IMR-90 (cell line): Measurements from ENCODE around the gene NEK8. TPM values are rescaled to one million over a fixed set of nuclear protein-coding genes. Genes with fewer than 3 reads are reported as not detected.
A peak's percentile ranks its signal among the peaks of the same experiment; 100 is the strongest.

ENCODE experiments used
- ATAC-seq: fragments of 200-7000 bp; cut with Tn5 transposase; 2 replicates; pipeline ENCODE4 v1.9.1; 2020; ENCODE audit warnings: low read depth, mild to moderate bottlenecking, moderate library complexity
- BruUV-seq: library from RNA; stranded (reverse); fragments of 400-500 nt; replicated peaks from 2 replicates; lab custom pipeline; 2021; lab: Mats Ljungman, UMichigan
- CTCF ChIA-PET: fragments of 300-600 bp; formaldehyde crosslinking; extraction: SDS; loops from one replicate; lab custom pipeline; 2021; ENCODE audit warnings: antibody characterized with exemption; lab: Yijun Ruan, JAX
- POLR2A ChIA-PET: fragments of 300-600 bp; sonication (Branson Sonifier 250); formaldehyde crosslinking; loops from one replicate; lab custom pipeline; 2022; ENCODE audit warnings: antibody characterized with exemption; ENCODE audit not compliant: unreplicated experiment; lab: Charles Lee
- DNase-seq: peaks from one replicate; pipeline ENCODE4 v3.0.0; 2013
- H2AFZ ChIP-seq: replicated peaks from 2 replicates; pipeline ENCODE3; 2013; ENCODE audit warnings: low read length, mild to moderate bottlenecking; ENCODE audit not compliant: poor library complexity
- H2AK5ac ChIP-seq: 2 replicates; pipeline ENCODE4 v1.6.1; 2013; ENCODE audit warnings: low read depth, low read length, inconsistent platforms
- H2AK9ac ChIP-seq: replicated peaks from 2 replicates; pipeline ENCODE3; 2013; ENCODE audit warnings: mild to moderate bottlenecking, low read depth, low read length, moderate library complexity; ENCODE audit not compliant: poor library complexity
- H2BK120ac ChIP-seq: 2 replicates; pipeline ENCODE4 v1.6.1; 2013; ENCODE audit warnings: low read depth, low read length, inconsistent platforms
- H2BK15ac ChIP-seq: 3 replicates; pipeline ENCODE4 v1.6.1; 2013; ENCODE audit warnings: low read depth, low read length, inconsistent platforms
- H2BK20ac ChIP-seq: 2 replicates; pipeline ENCODE4 v1.6.1; 2013; ENCODE audit warnings: low read depth, mild to moderate bottlenecking, inconsistent platforms, low read length, moderate library complexity
- H2BK5ac ChIP-seq: 2 replicates; pipeline ENCODE4 v1.6.1; 2013; ENCODE audit warnings: mild to moderate bottlenecking, low read depth, low read length, inconsistent platforms; ENCODE audit not compliant: poor library complexity, severe bottlenecking
- H3K14ac ChIP-seq: replicated peaks from 2 replicates; pipeline ENCODE4 v1.6.1; 2013; ENCODE audit warnings: low read depth, low read length, inconsistent platforms
- H3K18ac ChIP-seq: 2 replicates; pipeline ENCODE4 v1.6.1; 2013; ENCODE audit warnings: low read depth, low read length, control low read depth
- H3K23ac ChIP-seq: 2 replicates; pipeline ENCODE4 v1.6.1; 2013; ENCODE audit warnings: low read depth, low read length, inconsistent platforms
- H3K27ac ChIP-seq: 2 replicates; pipeline ENCODE4 v1.5.1; 2013; ENCODE audit warnings: mild to moderate bottlenecking, control low read depth, low read length; ENCODE audit not compliant: insufficient read depth
- H3K27me3 ChIP-seq: 2 replicates; pipeline ENCODE4 v1.6.1; 2013; ENCODE audit warnings: low read length; ENCODE audit not compliant: control insufficient read depth, insufficient read depth
- H3K36me3 ChIP-seq: 2 replicates; pipeline ENCODE4 v1.6.1; 2013; ENCODE audit warnings: low read length, mixed read lengths; ENCODE audit not compliant: control insufficient read depth, insufficient read depth
- H3K4ac ChIP-seq: 2 replicates; pipeline ENCODE4 v1.6.1; 2013; ENCODE audit warnings: low read depth, low read length, inconsistent platforms
- H3K4me1 ChIP-seq: 2 replicates; pipeline ENCODE4 v1.6.1; 2013; ENCODE audit warnings: low read length, mixed read lengths; ENCODE audit not compliant: control insufficient read depth, insufficient read depth
- H3K4me2 ChIP-seq: 2 replicates; pipeline ENCODE4 v1.6.1; 2013; ENCODE audit warnings: low read depth, mild to moderate bottlenecking, control low read depth, low read length, moderate library complexity
- H3K4me3 ChIP-seq: 2 replicates; pipeline ENCODE4 v1.5.1; 2013; ENCODE audit warnings: low read depth, mild to moderate bottlenecking, control low read depth, low read length, moderate library complexity; ENCODE audit not compliant: insufficient read depth
- H3K56ac ChIP-seq: 2 replicates; pipeline ENCODE4 v1.6.1; 2013; ENCODE audit warnings: low read length, inconsistent platforms; ENCODE audit not compliant: insufficient read depth; ENCODE audit errors: extremely low read depth
- H3K79me1 ChIP-seq, 2 experiments: 2 replicates each; pipeline ENCODE4 v1.6.1; 2013; ENCODE audit warnings: low read length in 2 of 2, inconsistent platforms in 1 of 2, low read depth in 1 of 2
- H3K9ac ChIP-seq: 2 replicates; pipeline ENCODE4 v1.6.1; 2013; ENCODE audit warnings: low read depth, low read length, control low read depth
- H3K9me1 ChIP-seq: 2 replicates; pipeline ENCODE4 v1.6.1; 2013; ENCODE audit warnings: low read length, inconsistent platforms; ENCODE audit not compliant: insufficient read depth
- H3K9me3 ChIP-seq: 2 replicates; pipeline ENCODE4 v1.6.1; 2013; ENCODE audit warnings: low read length; ENCODE audit not compliant: control insufficient read depth, insufficient read depth
- H4K20me1 ChIP-seq: 2 replicates; pipeline ENCODE4 v1.6.1; 2013; ENCODE audit warnings: low read length, inconsistent platforms; ENCODE audit not compliant: insufficient read depth
- H4K5ac ChIP-seq: 2 replicates; pipeline ENCODE4 v1.6.1; 2013; ENCODE audit warnings: mild to moderate bottlenecking, low read depth, low read length, control low read depth
- H4K8ac ChIP-seq, 2 experiments: 2 replicates each; pipeline ENCODE4 v1.6.1; 2013; ENCODE audit warnings: low read depth in 2 of 2, low read length in 2 of 2, control low read depth in 1 of 2, inconsistent platforms in 1 of 2
- H4K91ac ChIP-seq: 2 replicates; pipeline ENCODE4 v1.6.1; 2013; ENCODE audit warnings: low read depth, low read length, inconsistent platforms; ENCODE audit not compliant: insufficient read depth
- CEBPB ChIP-seq: IDR thresholded peaks from 2 replicates; pipeline ENCODE4 v1.6.1; 2012; ENCODE audit warnings: low read depth, low read length, improper control_type of control experiment
- FOS ChIP-seq: fragments of 150-350 bp; IDR thresholded peaks from 2 replicates; pipeline ENCODE4 v1.6.1; 2016; ENCODE audit warnings: low read depth, low read length
- MXI1 ChIP-seq: IDR thresholded peaks from 2 replicates; pipeline ENCODE4 v1.6.1; 2012; ENCODE audit warnings: low read depth, mild to moderate bottlenecking, low read length, moderate library complexity, borderline replicate concordance
- SMC3 ChIP-seq: fragments of 150-350 bp; IDR thresholded peaks from 2 replicates; pipeline ENCODE4 v1.6.1; 2016; ENCODE audit warnings: low read depth, mild to moderate bottlenecking, antibody characterized with exemption, low read length, moderate library complexity
- WGBS, 2 experiments: methylation state at CpG; one replicate each; pipeline versions ENCODE4 v1.1.5 to v1.1.7; 2013; ENCODE audit warnings: missing lambda C conversion rate in 2 of 2; ENCODE audit not compliant: insufficient read length in 1 of 2; ENCODE audit errors: extremely low coverage in 2 of 2; 5-methylcytosine and 5-hydroxymethylcytosine counted together
- dilution Hi-C: fragments of 300-500 bp; cut with HindIII; formaldehyde crosslinking; loops from one replicate; pipeline ENCODE4 v1.14.3; 2018; ENCODE audit warnings: low sequenced_read_pairs; ENCODE audit not compliant: unreplicated experiment
- in situ Hi-C: fragments of 300-500 bp; cut with MboI; formaldehyde crosslinking; loops from 3 replicates; pipeline ENCODE4 v1.14.3; 2019; ENCODE audit warnings: low sequenced_read_pairs, inconsistent platforms, mixed read lengths
- intact Hi-C: fragments of 100-400 bp; cut with micrococcal nuclease; formaldehyde crosslinking; loops from 2 replicates; pipeline ENCODE4 v1.10.0; 2022
- polyA plus RNA-seq, 3 experiments: library from polyadenylated mRNA; depleted of rRNA; stranded (reverse); fragments of >200 nt; gene quantifications; 2 replicates each; pipeline ENCODE4 v1.2.3, GENCODE V29; 2012; ENCODE audit warnings: low replicate concordance in 1 of 3
- total RNA-seq: library from RNA; depleted of rRNA; stranded (reverse); fragments of >200 nt; gene quantifications from 2 replicates; pipeline ENCODE4 v1.2.3, GENCODE V29; 2012
- TF ChIP-seq, protein P1 (sequence below): fragments of 150-350 bp; IDR thresholded peaks from 2 replicates; pipeline ENCODE4 v1.6.1; 2017; ENCODE audit warnings: mild to moderate bottlenecking, antibody characterized with exemption, low read length, low read depth
- TF ChIP-seq, protein P2 (sequence below): conservative IDR thresholded peaks from 2 replicates; pipeline ENCODE4 v1.5.1; 2012; ENCODE audit warnings: mild to moderate bottlenecking, low read depth, low read length, improper control_type of control experiment

NEK8 gene
- total and polyA plus RNA-seq, 2 of the 4 experiments (the other 2 are of a cell fraction) = 4.6 to 5.2 TPM

DNA sequence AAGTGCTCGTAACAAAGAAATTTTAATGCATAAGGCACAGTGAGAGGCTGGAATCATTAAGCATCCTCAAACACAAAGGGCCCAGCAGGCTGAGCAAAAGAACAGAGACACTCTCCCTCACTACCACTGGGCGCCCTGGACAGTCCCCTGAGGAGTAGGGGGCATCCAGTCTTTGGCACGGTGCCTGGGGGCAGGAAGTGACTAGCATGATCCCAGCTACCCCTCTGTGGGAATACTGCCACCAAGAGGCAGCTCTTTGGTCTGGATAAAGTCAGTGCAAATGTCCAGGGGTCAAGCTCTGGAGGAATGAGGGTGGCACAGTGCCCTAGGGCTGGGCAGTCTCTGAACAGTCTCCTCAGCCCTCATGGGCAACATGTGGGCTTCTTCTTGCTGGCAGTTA, 14.3 kb upstream of the NEK8 start:
- H2BK120ac ChIP-seq = no peak overlapping the region
- no peak overlapping the region for H2BK15ac ChIP-seq
- ATAC-seq (no peak), DNase-seq (no peak)
- H3K18ac ChIP-seq = no peak overlapping the region
- WGBS, 2 experiments = 100% methylated on average over 1 of the region's 3 CpGs; no CpG with 5 or more reads in 1 of the 2 experiments
- H3K9me1 ChIP-seq = peaks cover 27% of the 10 kb centered on the region
- in situ Hi-C loops = no loop called here
- no peak overlapping the region for H3K27ac ChIP-seq
- H3K4me3 ChIP-seq = no peak overlapping the region
- no peak overlapping the region for H3K14ac ChIP-seq
- H2AK9ac ChIP-seq = no peak overlapping the region
- H3K23ac ChIP-seq = peak overlapping the region; percentile 21; the same call in 1 of the 2 replicates
- H3K9me3 ChIP-seq = no peaks in the 10 kb centered on the region
- H3K56ac ChIP-seq = no peak overlapping the region
- intact Hi-C loops = no loop called here
- peaks cover 23% of the 10 kb centered on the region; the same call in 1 of the 2 replicates for H4K20me1 ChIP-seq
- H4K8ac ChIP-seq = no peak overlapping the region
- H3K4ac ChIP-seq = no peak overlapping the region
- no peak overlapping the region for H2BK5ac ChIP-seq
- TF ChIP-seq FOS (no peak), CEBPB (no peak), MXI1 (no peak), SMC3 (no peak)
- TF ChIP-seq, protein P1, sequence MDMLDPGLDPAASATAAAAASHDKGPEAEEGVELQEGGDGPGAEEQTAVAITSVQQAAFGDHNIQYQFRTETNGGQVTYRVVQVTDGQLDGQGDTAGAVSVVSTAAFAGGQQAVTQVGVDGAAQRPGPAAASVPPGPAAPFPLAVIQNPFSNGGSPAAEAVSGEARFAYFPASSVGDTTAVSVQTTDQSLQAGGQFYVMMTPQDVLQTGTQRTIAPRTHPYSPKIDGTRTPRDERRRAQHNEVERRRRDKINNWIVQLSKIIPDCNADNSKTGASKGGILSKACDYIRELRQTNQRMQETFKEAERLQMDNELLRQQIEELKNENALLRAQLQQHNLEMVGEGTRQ = no peak
- TF ChIP-seq, protein P2, sequence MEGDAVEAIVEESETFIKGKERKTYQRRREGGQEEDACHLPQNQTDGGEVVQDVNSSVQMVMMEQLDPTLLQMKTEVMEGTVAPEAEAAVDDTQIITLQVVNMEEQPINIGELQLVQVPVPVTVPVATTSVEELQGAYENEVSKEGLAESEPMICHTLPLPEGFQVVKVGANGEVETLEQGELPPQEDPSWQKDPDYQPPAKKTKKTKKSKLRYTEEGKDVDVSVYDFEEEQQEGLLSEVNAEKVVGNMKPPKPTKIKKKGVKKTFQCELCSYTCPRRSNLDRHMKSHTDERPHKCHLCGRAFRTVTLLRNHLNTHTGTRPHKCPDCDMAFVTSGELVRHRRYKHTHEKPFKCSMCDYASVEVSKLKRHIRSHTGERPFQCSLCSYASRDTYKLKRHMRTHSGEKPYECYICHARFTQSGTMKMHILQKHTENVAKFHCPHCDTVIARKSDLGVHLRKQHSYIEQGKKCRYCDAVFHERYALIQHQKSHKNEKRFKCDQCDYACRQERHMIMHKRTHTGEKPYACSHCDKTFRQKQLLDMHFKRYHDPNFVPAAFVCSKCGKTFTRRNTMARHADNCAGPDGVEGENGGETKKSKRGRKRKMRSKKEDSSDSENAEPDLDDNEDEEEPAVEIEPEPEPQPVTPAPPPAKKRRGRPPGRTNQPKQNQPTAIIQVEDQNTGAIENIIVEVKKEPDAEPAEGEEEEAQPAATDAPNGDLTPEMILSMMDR = 0 out of 2 replicates have a peak, but pooled peaks have one; percentile 3
- ChIA-PET CTCF (no interaction called here), POLR2A (no interaction called here)
- H3K4me2 ChIP-seq = no peak overlapping the region
- no peak overlapping the region for H4K91ac ChIP-seq
- H3K9ac ChIP-seq = no peak overlapping the region
- H3K36me3 ChIP-seq = peaks cover 32% of the 10 kb centered on the region
- BruUV-seq = no TSS peak
- H3K4me1 ChIP-seq = peaks cover 21% of the 10 kb centered on the region
- H4K5ac ChIP-seq = no peak overlapping the region
- no peak overlapping the region for H2AK5ac ChIP-seq
- H2AFZ ChIP-seq = no peak overlapping the region
- dilution Hi-C loops = no loop called here
- H3K27me3 ChIP-seq = no peaks in the 10 kb centered on the region
- peaks cover 9 to 57% of the 10 kb centered on the region in 2 experiments; a peak in 3 of 4 replicates for H3K79me1 ChIP-seq
- no peak overlapping the region for H2BK20ac ChIP-seq
